Activated CD4-positive, alpha-beta T cell treated with anti-CD3 and anti-CD28 coated beads, Interleukin-2, amount 10 ng/mL, durations not matched to agents 7 days and 5 days (primary cell): ENCODE results near the gene CPAMD8. TPM values are rescaled to one million over a fixed set of nuclear protein-coding genes. Genes with fewer than 3 reads are reported as not detected.

ENCODE experiments used
- CTCF ChIA-PET: fragments of 350-600 bp; sonication (Branson Sonifier 250); formaldehyde crosslinking; loops from one replicate; lab custom pipeline; 2021; ENCODE audit warnings: antibody characterized with exemption; lab: Charles Lee
- POLR2A ChIA-PET: fragments of 350-600 bp; sonication (Branson Sonifier 250); formaldehyde crosslinking; loops from one replicate; lab custom pipeline; 2021; ENCODE audit warnings: antibody characterized with exemption; lab: Charles Lee
- DNase-seq: peaks from one replicate; pipeline ENCODE4 v3.0.0-alpha.2; 2020
- H3K27ac Mint-ChIP-seq: one replicate; pipeline ENCODE4 v1.8.0; 2021; ENCODE audit warnings: mild to moderate bottlenecking, moderate library complexity, mixed read lengths
- H3K27me3 Mint-ChIP-seq: one replicate; pipeline ENCODE4 v1.8.0; 2021; ENCODE audit warnings: mixed read lengths
- H3K36me3 Mint-ChIP-seq: one replicate; pipeline ENCODE4 v1.8.0; 2021; ENCODE audit warnings: low read depth, mixed read lengths
- H3K4me1 Mint-ChIP-seq: one replicate; pipeline ENCODE4 v1.8.0; 2021; ENCODE audit warnings: mixed read lengths
- H3K4me3 Mint-ChIP-seq: one replicate; pipeline ENCODE4 v1.8.0; 2021; ENCODE audit warnings: mild to moderate bottlenecking, moderate library complexity, mixed read lengths
- H3K9me3 Mint-ChIP-seq: one replicate; pipeline ENCODE4 v1.8.0; 2021; ENCODE audit warnings: mixed read lengths
- total RNA-seq, 2 experiments: library from RNA; stranded (reverse); gene quantifications; one replicate each; pipeline ENCODE4 v1.2.3, GENCODE V29; 2021

Gene CPAMD8
- total RNA-seq, 2 experiments from 2014 or later: 0.22 to 0.60 TPM

DNA sequence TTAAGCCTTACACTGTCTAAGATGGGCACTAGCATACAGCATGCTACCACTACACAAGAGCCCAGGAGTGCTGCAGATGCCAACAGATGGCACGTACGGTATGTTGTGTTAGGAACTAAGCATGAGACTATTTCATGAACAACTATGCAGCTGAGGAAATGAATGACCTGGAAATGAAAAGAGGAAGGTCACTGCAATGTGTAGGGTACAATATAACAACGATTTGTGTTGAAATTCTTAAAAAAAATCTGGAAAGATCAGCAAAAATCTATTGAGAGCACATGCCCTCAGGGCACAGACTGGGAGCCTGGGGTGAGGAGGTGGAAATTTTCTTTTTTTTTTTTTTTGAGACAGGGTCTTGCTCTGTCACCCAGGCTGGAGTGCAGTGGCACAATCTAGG lies 34.2 kb upstream of the CPAMD8 start:
- POLR2A ChIA-PET: no interaction called here

GRCh38 chr19:17058236-17058635 lies 31.6 kb upstream of the CPAMD8 start:
- Mint-ChIP-seq H3K36me3 (peaks cover 69% of the 10 kb centered on the region), H3K4me3 (no peak overlapping the region), H3K27ac (peak overlapping the region; percentile 19), H3K27me3 (no peaks in the 10 kb centered on the region), H3K9me3 (no peaks in the 10 kb centered on the region), H3K4me1 (no peaks in the 10 kb centered on the region)
- CTCF ChIA-PET: no interaction called here
- POLR2A ChIA-PET: no interaction called here
- DNase-seq: no peak

More for the DNA sequence above, 34.2 kb upstream of the CPAMD8 start:
- H3K4me3 Mint-ChIP-seq: no peak overlapping the region
- peaks cover 22% of the 10 kb centered on the region for H3K4me1 Mint-ChIP-seq
- H3K27ac Mint-ChIP-seq: no peak overlapping the region
- no peaks in the 10 kb centered on the region for H3K27me3 Mint-ChIP-seq
- H3K9me3 Mint-ChIP-seq: no peaks in the 10 kb centered on the region
- DNase-seq: no peak
- peaks cover 77% of the 10 kb centered on the region for H3K36me3 Mint-ChIP-seq
- CTCF ChIA-PET: no interaction called here

DNA sequence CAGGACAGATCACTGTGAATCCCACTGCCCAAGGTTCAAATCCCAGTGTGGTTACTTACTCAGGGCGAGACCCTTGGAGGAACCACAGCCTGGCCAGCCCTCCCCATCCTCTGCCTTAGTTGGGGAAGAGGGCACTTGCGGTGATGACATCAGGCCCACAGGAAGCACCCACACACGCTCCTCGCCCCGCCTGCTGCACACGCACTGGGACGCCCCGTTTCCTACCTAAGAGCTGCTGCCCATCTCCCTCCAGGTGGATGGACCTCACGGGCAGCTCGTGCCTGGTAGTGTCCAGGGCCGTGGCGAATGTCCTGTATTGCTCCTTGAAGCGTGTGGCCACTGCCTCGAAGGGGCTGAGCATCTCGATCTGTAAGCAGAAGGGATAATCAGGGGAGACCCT lies 29.0 kb upstream of the CPAMD8 start:
- H3K27me3 Mint-ChIP-seq: no peaks in the 10 kb centered on the region
- DNase-seq: no peak
- ChIA-PET POLR2A (no interaction called here), CTCF (interaction anchor here (1.2 kb wide), 1 partner anchor 11 kb away, joined by 4 read pairs; no protein-coding TSS in a partner anchor)
- peaks cover 64% of the 10 kb centered on the region for H3K36me3 Mint-ChIP-seq
- H3K4me1 Mint-ChIP-seq: no peaks in the 10 kb centered on the region
- H3K27ac Mint-ChIP-seq: no peak overlapping the region
- no peaks in the 10 kb centered on the region for H3K9me3 Mint-ChIP-seq
- H3K4me3 Mint-ChIP-seq: no peak overlapping the region

DNA sequence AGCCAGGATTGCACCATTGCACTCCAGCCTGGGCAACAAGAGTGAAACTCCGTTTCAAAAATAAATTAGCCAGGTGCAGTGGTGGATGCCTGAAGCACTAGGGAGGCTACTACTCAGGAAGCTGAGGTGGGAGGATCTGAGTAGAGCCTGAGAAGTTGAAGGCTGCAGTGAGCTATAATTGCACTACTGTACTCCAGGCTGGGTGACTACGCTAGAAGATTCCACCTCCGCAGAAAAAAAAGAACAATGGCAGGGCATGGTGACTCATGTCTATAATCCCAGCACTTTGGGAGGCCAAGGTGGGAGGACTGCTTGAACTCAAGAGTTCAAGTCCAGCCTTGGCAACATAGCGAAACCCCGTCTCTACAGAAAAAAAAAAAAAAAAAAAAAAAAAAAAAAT lies 28.1 kb upstream of the CPAMD8 start:
- Mint-ChIP-seq H3K27ac (no peak overlapping the region), H3K27me3 (no peaks in the 10 kb centered on the region), H3K4me1 (no peaks in the 10 kb centered on the region), H3K36me3 (peaks cover 62% of the 10 kb centered on the region), H3K9me3 (no peaks in the 10 kb centered on the region), H3K4me3 (no peak overlapping the region)
- CTCF ChIA-PET: no interaction called here
- no peak for DNase-seq
- POLR2A ChIA-PET: no interaction called here

GRCh38 chr19:17052439-17052838 lies 25.8 kb upstream of the CPAMD8 start:
- CTCF ChIA-PET: interaction anchor here (0.7 to 1.4 kb wide), 3 partner anchors 48 to 205 kb away, joined by 3 to 4 read pairs (median 3); no protein-coding TSS in a partner anchor
- Mint-ChIP-seq H3K4me1 (no peaks in the 10 kb centered on the region), H3K36me3 (peaks cover 39% of the 10 kb centered on the region), H3K27ac (no peak overlapping the region), H3K27me3 (no peaks in the 10 kb centered on the region), H3K4me3 (no peak overlapping the region), H3K9me3 (no peaks in the 10 kb centered on the region)
- POLR2A ChIA-PET: no interaction called here
- DNase-seq: peak; percentile 37

DNA sequence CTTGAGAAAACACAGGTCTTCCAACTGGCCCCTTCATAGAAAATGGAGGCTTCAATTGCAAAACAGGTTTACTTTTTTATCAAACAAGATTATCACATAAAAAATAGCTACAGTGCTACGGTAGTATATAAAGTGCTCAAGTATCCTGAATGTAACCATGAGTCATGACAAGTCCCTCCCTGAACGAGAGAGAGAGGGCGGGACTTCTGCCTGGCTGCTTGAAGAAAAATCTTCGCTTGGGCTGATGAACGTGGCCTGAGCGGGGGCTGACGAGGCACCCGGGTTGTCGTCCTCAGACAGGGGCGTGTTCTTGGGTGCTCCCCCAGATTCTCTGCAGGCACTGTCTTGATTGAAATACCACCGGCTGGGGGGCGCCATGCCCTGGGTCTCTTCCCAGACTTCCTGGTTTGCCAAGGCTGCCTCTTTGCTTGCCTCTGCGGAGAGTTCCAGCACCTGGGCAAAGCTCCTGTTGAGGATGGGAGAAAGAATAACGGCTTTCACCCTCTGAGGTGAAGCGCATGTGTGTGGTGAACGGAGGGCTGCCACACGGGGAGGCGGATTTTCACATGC lies 23.2 kb upstream of the CPAMD8 start:
- no peak overlapping the region for H3K4me3 Mint-ChIP-seq
- H3K9me3 Mint-ChIP-seq: no peaks in the 10 kb centered on the region
- no peaks in the 10 kb centered on the region for H3K27me3 Mint-ChIP-seq
- H3K4me1 Mint-ChIP-seq: no peaks in the 10 kb centered on the region
- no peak for DNase-seq
- ChIA-PET CTCF (no interaction called here), POLR2A (no interaction called here)
- peaks cover 33% of the 10 kb centered on the region for H3K36me3 Mint-ChIP-seq
- H3K27ac Mint-ChIP-seq: no peak overlapping the region

GRCh38 chr19:17048885-17049453 lies 22.4 kb upstream of the CPAMD8 start:
- Mint-ChIP-seq H3K27me3 (no peaks in the 10 kb centered on the region), H3K4me1 (no peaks in the 10 kb centered on the region), H3K36me3 (peaks cover 25% of the 10 kb centered on the region), H3K4me3 (no peak overlapping the region), H3K9me3 (no peaks in the 10 kb centered on the region), H3K27ac (no peak overlapping the region)
- CTCF ChIA-PET: no interaction called here
- POLR2A ChIA-PET: no interaction called here
- no peak for DNase-seq

DNA sequence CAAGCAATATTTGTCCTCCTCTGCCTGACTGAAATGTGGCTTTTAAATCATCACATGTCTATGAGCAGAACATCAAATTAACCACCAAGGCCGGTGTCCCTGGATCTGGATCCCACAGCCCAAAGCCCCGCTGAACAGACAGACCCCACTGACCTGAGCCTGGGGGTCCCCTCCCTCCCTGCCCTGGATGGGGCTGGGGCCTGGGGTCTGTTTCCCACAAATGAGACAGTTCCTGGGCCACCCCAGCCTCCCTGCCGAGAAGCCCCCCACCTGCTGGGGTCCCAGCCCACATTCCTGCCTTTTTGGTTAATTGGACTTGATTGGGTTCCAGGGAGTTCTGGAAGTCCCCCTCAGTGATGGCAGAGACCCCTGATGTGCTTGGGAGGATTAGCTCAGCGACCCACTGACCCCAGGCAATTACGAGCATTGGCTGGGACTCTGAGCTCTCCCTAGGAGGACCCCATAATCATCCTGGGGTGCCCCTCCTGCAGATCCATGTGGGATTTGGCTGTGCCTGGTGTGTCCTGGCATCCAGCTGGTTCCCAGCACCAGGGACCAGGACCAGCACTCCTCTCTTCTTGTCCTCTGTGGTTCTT lies 19.4 kb upstream of the CPAMD8 start:
- Mint-ChIP-seq H3K27ac (no peak overlapping the region), H3K4me3 (no peak overlapping the region), H3K27me3 (no peaks in the 10 kb centered on the region), H3K9me3 (no peaks in the 10 kb centered on the region), H3K36me3 (peaks cover 9% of the 10 kb centered on the region), H3K4me1 (no peaks in the 10 kb centered on the region)
- no peak for DNase-seq
- CTCF ChIA-PET: no interaction called here
- POLR2A ChIA-PET: no interaction called here

DNA sequence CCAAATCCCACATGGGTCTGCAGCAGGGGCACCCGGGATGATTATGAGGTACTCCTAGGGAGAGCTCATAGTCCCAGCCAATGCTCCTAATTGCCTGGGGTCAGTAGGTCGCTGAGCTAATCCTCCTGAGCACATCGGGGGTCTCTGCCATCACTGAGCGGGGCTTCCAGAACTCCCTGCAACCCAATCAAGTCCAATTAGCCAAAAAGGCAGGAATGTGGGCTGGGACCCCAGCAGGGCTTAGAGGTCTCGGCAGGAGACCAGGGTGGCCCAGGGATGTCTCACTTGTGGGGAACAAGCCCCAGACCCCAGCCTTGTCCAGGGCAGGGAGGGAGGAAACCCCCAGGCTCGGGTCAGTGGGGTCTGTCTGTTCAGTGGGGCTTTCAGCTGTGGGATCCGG lies 17.1 kb upstream of the CPAMD8 start:
- no peaks in the 10 kb centered on the region for H3K36me3 Mint-ChIP-seq
- no peaks in the 10 kb centered on the region for H3K9me3 Mint-ChIP-seq
- ChIA-PET POLR2A (no interaction called here), CTCF (interaction anchor here (1.2 kb wide), 1 partner anchor 12 kb away, joined by 4 read pairs; no protein-coding TSS in a partner anchor)
- no peak overlapping the region for H3K27ac Mint-ChIP-seq
- H3K4me3 Mint-ChIP-seq: no peak overlapping the region
- no peaks in the 10 kb centered on the region for H3K27me3 Mint-ChIP-seq
- DNase-seq: no peak
- H3K4me1 Mint-ChIP-seq: no peaks in the 10 kb centered on the region

- no peaks in the 10 kb centered on the region for H3K36me3 Mint-ChIP-seq
- POLR2A ChIA-PET: no interaction called here
- no peak overlapping the region for H3K27ac Mint-ChIP-seq
- CTCF ChIA-PET: no interaction called here
- DNase-seq: no peak
- no peak overlapping the region for H3K4me3 Mint-ChIP-seq
- no peaks in the 10 kb centered on the region for H3K4me1 Mint-ChIP-seq
- H3K27me3 Mint-ChIP-seq: no peaks in the 10 kb centered on the region
- no peaks in the 10 kb centered on the region for H3K9me3 Mint-ChIP-seq
These were observed 15.4 kb upstream of the CPAMD8 start for GRCh38 chr19:17041976-17042375.

- CTCF ChIA-PET: no interaction called here
- H3K27me3 Mint-ChIP-seq: no peaks in the 10 kb centered on the region
- no peak for DNase-seq
- no peaks in the 10 kb centered on the region for H3K4me1 Mint-ChIP-seq
- no peaks in the 10 kb centered on the region for H3K9me3 Mint-ChIP-seq
- H3K36me3 Mint-ChIP-seq: no peaks in the 10 kb centered on the region
- H3K4me3 Mint-ChIP-seq: no peak overlapping the region
- no peak overlapping the region for H3K27ac Mint-ChIP-seq
- POLR2A ChIA-PET: no interaction called here
These were observed 11.4 kb upstream of the CPAMD8 start for GRCh38 chr19:17037966-17038500.

GRCh38 chr19:17037184-17037583 lies 10.6 kb upstream of the CPAMD8 start:
- Mint-ChIP-seq H3K36me3 (no peaks in the 10 kb centered on the region), H3K4me1 (no peaks in the 10 kb centered on the region), H3K27me3 (no peaks in the 10 kb centered on the region), H3K27ac (no peak overlapping the region), H3K4me3 (no peak overlapping the region), H3K9me3 (no peaks in the 10 kb centered on the region)
- ChIA-PET POLR2A (no interaction called here), CTCF (no interaction called here)
- no peak for DNase-seq

GRCh38 chr19:17036640-17037039 lies 10.0 kb upstream of the CPAMD8 start:
- CTCF ChIA-PET: no interaction called here
- H3K4me3 Mint-ChIP-seq: no peak overlapping the region

More at GRCh38 chr19:17036640-17037039, 10.0 kb upstream of the CPAMD8 start:
- peak overlapping the region; percentile 41 for H3K27ac Mint-ChIP-seq
- H3K4me1 Mint-ChIP-seq: no peaks in the 10 kb centered on the region
- no peaks in the 10 kb centered on the region for H3K9me3 Mint-ChIP-seq
- no peaks in the 10 kb centered on the region for H3K27me3 Mint-ChIP-seq
- POLR2A ChIA-PET: no interaction called here
- DNase-seq: no peak
- no peaks in the 10 kb centered on the region for H3K36me3 Mint-ChIP-seq
